ENCODE data around the gene RETREG3.

Gene RETREG3

DNA sequence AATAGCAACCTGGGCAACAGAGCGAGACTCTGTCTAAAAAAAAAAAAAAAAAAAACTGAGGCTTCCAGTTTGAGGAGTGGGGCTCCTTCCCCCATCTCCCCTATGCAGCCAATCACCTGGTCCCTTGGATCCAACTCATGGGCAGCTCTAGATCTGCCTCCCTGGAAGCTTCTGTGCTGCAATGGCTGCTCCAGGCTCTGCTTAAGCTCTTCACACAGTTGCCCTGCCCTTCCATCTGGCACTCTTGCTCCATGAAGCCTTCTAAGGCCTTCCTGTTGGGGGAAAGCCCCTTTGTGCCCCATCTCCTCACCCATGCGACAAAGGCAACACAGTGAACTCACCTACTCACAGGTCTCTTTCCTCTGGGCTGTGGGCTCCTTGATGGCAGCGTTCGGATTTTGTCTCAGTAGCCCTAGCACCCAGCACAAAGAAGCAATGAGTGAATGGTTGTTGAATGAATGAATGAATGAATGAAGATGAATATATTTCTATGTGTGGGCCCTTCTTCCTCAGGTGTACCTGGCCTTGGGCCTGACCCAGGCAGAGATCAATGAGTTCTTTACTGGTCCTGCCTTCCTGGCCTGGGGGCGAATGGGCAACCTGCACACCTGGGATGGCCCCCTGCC, 71.2 kb downstream of the RETREG3 start:
- H3K36me3 ChIP-seq, result peaks cover 31% of the 10 kb centered on the region
- no peak overlapping the region for H3K27ac ChIP-seq
- TF ChIP-seq CTCF (IDR thresholded peaks at IDR 0.05), result no peak

GRCh38 chr17:42537156-42537805, 71.9 kb downstream of the RETREG3 start:
- Histone ChIP-seq H3K4me3 (ENCODE audit: low read depth in 1 of 2, low read length in 1 of 2) (peak overlapping the region; percentile 79 to 83), H3K36me3 (peaks cover 24% of the 10 kb centered on the region), H3K9me3 (no peaks in the 10 kb centered on the region)

More for the DNA sequence above, 71.2 kb downstream of the RETREG3 start:
- peaks cover 16 to 17% of the 10 kb centered on the region in 2 experiments for H3K4me1 ChIP-seq (ENCODE audit: control insufficient read depth in 1 of 2, insufficient read depth in 1 of 2, low read depth in 1 of 2, low read length in 1 of 2)
- no peak overlapping the region for H3K4me3 ChIP-seq (ENCODE audit: low read depth in 1 of 2, low read length in 1 of 2)
- H3K9me3 ChIP-seq, result no peaks in the 10 kb centered on the region
- H3K27me3 ChIP-seq, result no peaks in the 10 kb centered on the region

GRCh38 chr17:42536372-42537155, 72.6 kb downstream of the RETREG3 start:
- no peaks in the 10 kb centered on the region for H3K27me3 ChIP-seq
- TF ChIP-seq CTCF (IDR thresholded peaks at IDR 0.05), result no peak
- H3K27ac ChIP-seq, result peak overlapping the region; percentile 80
- H3K4me3 ChIP-seq (ENCODE audit: low read depth in 1 of 2, low read length in 1 of 2), result peak overlapping the region; percentile 79 to 84
- H3K9me3 ChIP-seq, result no peaks in the 10 kb centered on the region
- peaks cover 18% of the 10 kb centered on the region for H3K36me3 ChIP-seq
- H3K4me1 ChIP-seq (ENCODE audit: control insufficient read depth in 1 of 2, insufficient read depth in 1 of 2, low read depth in 1 of 2, low read length in 1 of 2), result peaks cover 20 to 22% of the 10 kb centered on the region in 2 experiments

More at GRCh38 chr17:42537156-42537805, 71.9 kb downstream of the RETREG3 start:
- Histone ChIP-seq H3K27me3 (no peaks in the 10 kb centered on the region), H3K27ac (peak overlapping the region; percentile 80), H3K4me1 (ENCODE audit: control insufficient read depth in 1 of 2, insufficient read depth in 1 of 2, low read depth in 1 of 2, low read length in 1 of 2) (peaks cover 17 to 18% of the 10 kb centered on the region in 2 experiments)
- TF ChIP-seq CTCF (IDR thresholded peaks at IDR 0.05), result no peak

DNA sequence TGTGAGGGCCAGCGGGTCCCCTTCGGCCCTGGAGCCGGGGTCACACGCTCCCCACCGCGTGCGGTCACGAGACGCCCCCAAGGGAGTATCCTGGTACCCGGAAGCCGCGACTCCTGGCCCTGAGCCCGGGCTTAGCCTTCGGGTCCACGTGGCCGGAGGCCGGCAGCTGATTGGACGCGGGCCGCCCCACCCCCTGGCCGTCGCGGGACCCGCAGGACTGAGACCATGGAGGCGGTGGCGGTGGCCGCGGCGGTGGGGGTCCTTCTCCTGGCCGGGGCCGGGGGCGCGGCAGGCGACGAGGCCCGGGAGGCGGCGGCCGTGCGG, 73.2 kb downstream of the RETREG3 start, which contains the start of gene NAGLU:
NAGLU (plus strand) TSS at position 194 of the 324 bp plus-strand sequence; CDS start at position 226, 32 bp downstream.
- Histone ChIP-seq H3K4me1 (ENCODE audit: control insufficient read depth in 1 of 2, insufficient read depth in 1 of 2, low read depth in 1 of 2, low read length in 1 of 2) (peaks cover 23 to 25% of the 10 kb centered on the region in 2 experiments), H3K36me3 (peaks cover 13% of the 10 kb centered on the region), H3K27ac (peak within 1 kb of the TSS; percentile 80), H3K27me3 (no peaks in the 10 kb centered on the region), H3K9me3 (no peaks in the 10 kb centered on the region), H3K4me3 (ENCODE audit: low read depth in 1 of 2, low read length in 1 of 2) (peak within 1 kb of the TSS; percentile 79 to 84)
- peak; percentile 28 for TF ChIP-seq CTCF (IDR thresholded peaks at IDR 0.05)

GRCh38 chr17:42535155-42536047, 73.8 kb downstream of the RETREG3 start:
- no peak for TF ChIP-seq CTCF (IDR thresholded peaks at IDR 0.05)
- Histone ChIP-seq H3K27ac (peak overlapping the region; percentile 80), H3K36me3 (peaks cover 10% of the 10 kb centered on the region), H3K9me3 (no peaks in the 10 kb centered on the region), H3K27me3 (no peaks in the 10 kb centered on the region), H3K4me1 (ENCODE audit: control insufficient read depth in 1 of 2, insufficient read depth in 1 of 2, low read depth in 1 of 2, low read length in 1 of 2) (peaks cover 26 to 28% of the 10 kb centered on the region in 2 experiments), H3K4me3 (ENCODE audit: low read depth in 1 of 2, low read length in 1 of 2) (peak overlapping the region; percentile 79 to 84)
